DND-41 (cell line): ENCODE measurements around the gene LRRC8E.

Experiments
- CTCF ChIP-seq: IDR thresholded peaks from 2 replicates; pipeline ENCODE4 v1.5.1; 2012; ENCODE audit warnings: borderline replicate concordance, low read length, moderate library complexity, mild to moderate bottlenecking; ENCODE audit not compliant: poor library complexity, severe bottlenecking; ENCODE audit errors: extremely low read depth
- EZH2 ChIP-seq: IDR thresholded peaks from 3 replicates; pipeline ENCODE4 v1.6.1; 2012; ENCODE audit warnings: borderline replicate concordance, low read depth, mild to moderate bottlenecking, moderate library complexity, low read length, inconsistent platforms; ENCODE audit not compliant: severe bottlenecking

DNA sequence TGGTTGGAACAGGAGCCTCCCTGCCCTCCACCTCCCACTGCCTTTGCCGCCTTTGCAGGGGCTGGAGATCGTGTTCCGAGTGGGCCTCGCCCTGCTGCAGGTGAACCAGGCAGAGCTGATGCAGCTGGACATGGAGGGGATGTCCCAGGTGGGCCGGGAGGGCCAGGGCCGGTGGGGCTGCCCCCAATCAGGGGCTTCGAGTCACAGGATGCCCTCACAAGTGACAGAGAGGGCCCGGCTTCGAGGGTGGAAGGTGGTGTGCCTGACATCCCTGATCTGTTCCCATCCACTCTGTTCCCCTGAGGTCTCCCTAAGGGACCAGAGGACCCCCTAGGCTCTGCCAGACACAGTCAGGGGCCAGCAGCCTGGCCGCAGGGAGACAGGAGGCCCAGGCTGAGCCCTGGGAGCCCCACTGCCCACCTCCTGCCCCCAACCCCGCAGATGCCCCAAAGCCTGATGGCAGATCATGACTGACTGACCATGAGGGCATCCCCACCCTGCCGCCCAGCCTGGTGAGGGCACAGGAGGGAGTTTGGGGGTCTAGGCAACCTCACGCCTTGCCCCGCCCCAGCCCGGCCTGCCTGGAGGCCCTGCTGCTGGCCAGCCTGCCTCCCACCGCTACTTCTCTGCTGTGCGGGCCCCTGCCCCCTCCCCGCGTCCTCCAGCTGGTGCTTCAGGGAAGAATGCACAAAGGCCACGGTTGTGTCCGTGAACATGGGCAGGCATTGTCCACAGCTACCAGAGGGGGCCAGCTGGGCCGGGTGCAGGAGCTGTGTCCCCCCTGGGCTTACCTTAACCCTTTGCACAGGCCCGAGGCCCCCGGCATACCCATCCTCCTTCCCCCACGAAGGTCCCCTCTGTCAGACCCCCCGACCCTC lies 36.4 kb upstream of the LRRC8E start:
- no peak for TF ChIP-seq CTCF
- TF ChIP-seq EZH2 = no peak
